K562 (cell line): Measurements from ENCODE around the gene HOXB6. TPM values are rescaled to one million over a fixed set of nuclear protein-coding genes. Genes with fewer than 3 reads are reported as not detected.
A peak's percentile ranks its signal among the peaks of the same experiment; 100 is the strongest.

Experiments used
- ARHGAP35 ChIP-seq: fragments of 450-650 bp; IDR thresholded peaks from 2 replicates; pipeline ENCODE4 v1.6.1; 2018; ENCODE audit not compliant: partially characterized antibody
- CBFA2T3 ChIP-seq: fragments of 450-650 bp; IDR thresholded peaks from 2 replicates; pipeline ENCODE4 v1.6.1; 2017
- E2F1 ChIP-seq: sonication (generic); formaldehyde crosslinking; IDR thresholded peaks from 2 replicates; pipeline ENCODE4 v1.8.1; 2023; ENCODE audit warnings: mild to moderate bottlenecking, missing genetic modification reagents, moderate library complexity
- EGR1 ChIP-seq: fragments of 450-650 bp; conservative IDR thresholded peaks from 2 replicates; pipeline ENCODE4 v1.6.1; 2017; ENCODE audit warnings: mild to moderate bottlenecking
- ETV1 ChIP-seq: fragments of 450-650 bp; conservative IDR thresholded peaks from 2 replicates; pipeline ENCODE4 v1.6.1; 2016; ENCODE audit warnings: missing genetic modification characterization, control low read depth, low read depth, missing compliant biosample characterization
- FOS ChIP-seq: IDR thresholded peaks from 3 replicates; pipeline ENCODE4 v1.6.1; 2011; ENCODE audit not compliant: insufficient read length; ENCODE audit errors: extremely low read depth
- FOXK2 ChIP-seq, 2 experiments: fragments of 450-650 bp; IDR thresholded peaks in 1 of 2; conservative IDR thresholded peaks in 1 of 2; 2 replicates each; pipeline ENCODE4 v1.6.1; 2016; ENCODE audit warnings: low read depth in 2 of 2, mild to moderate bottlenecking in 1 of 2
- HDAC1 ChIP-seq, 2 experiments: fragments of 450-650 bp; IDR thresholded peaks; 2 replicates each; pipeline ENCODE4 v1.6.1; 2016 to 2017; ENCODE audit warnings: inconsistent platforms in 1 of 2, mild to moderate bottlenecking in 1 of 2, moderate library complexity in 1 of 2
- HMGN3 ChIP-seq: IDR thresholded peaks from 2 replicates; pipeline ENCODE4 v1.6.1; 2011; ENCODE audit warnings: borderline replicate concordance, low read depth, mild to moderate bottlenecking, mixed read lengths, low read length; ENCODE audit not compliant: insufficient read length; ENCODE audit errors: extremely low read depth
- NBN ChIP-seq: fragments of 450-650 bp; IDR thresholded peaks from 2 replicates; pipeline ENCODE4 v1.6.1; 2016; ENCODE audit warnings: low read depth, mild to moderate bottlenecking
- NCOA1 ChIP-seq: fragments of 450-650 bp; IDR thresholded peaks from 2 replicates; pipeline ENCODE4 v1.6.1; 2016; ENCODE audit warnings: low read depth
- PBX2 ChIP-seq, 2 experiments: IDR thresholded peaks in 1 of 2; conservative IDR thresholded peaks in 1 of 2; 2 replicates each; pipeline ENCODE4 v1.6.1; 2016; ENCODE audit warnings: low read depth in 2 of 2, mild to moderate bottlenecking in 1 of 2, missing compliant biosample characterization in 1 of 2, missing genetic modification characterization in 1 of 2, moderate library complexity in 1 of 2
- PHB2 ChIP-seq: fragments of 450-650 bp; IDR thresholded peaks from 2 replicates; pipeline ENCODE4 v1.6.1; 2017; ENCODE audit warnings: low read depth
- PHF21A ChIP-seq: fragments of 450-650 bp; IDR thresholded peaks from 2 replicates; pipeline ENCODE4 v1.6.1; 2017; ENCODE audit warnings: low read depth, borderline replicate concordance
- RAD51 ChIP-seq: fragments of 450-650 bp; IDR thresholded peaks from 2 replicates; pipeline ENCODE4 v1.7.1; 2016; ENCODE audit warnings: low read depth, mild to moderate bottlenecking, borderline replicate concordance
- RFX7 ChIP-seq: fragments of 250-450 bp; sonication (Bioruptor Pico); IDR thresholded peaks from 2 replicates; pipeline ENCODE4 v1.5.1; 2021; ENCODE audit warnings: mild to moderate bottlenecking
- SETDB1 ChIP-seq: IDR thresholded peaks from one replicate; pipeline ENCODE4 v1.6.1; 2012; ENCODE audit warnings: low read length, control low read depth, inconsistent platforms
- TRIM24 ChIP-seq, 2 experiments: fragments of 450-650 bp; IDR thresholded peaks; 2 replicates each; pipeline ENCODE4 v1.6.1; 2016
- USF1 ChIP-seq: sonication (generic); formaldehyde crosslinking; IDR thresholded peaks from 2 replicates; pipeline ENCODE4 v1.9.0; 2022; ENCODE audit warnings: mild to moderate bottlenecking, missing genetic modification reagents
- ZFX ChIP-seq: sonication (generic); formaldehyde crosslinking; IDR thresholded peaks from 2 replicates; pipeline ENCODE4 v1.8.0; 2022; ENCODE audit warnings: mild to moderate bottlenecking, missing genetic modification reagents, moderate library complexity
- ZNF23 ChIP-seq: fragments of 250-450 bp; sonication (Bioruptor Pico); IDR thresholded peaks from 2 replicates; pipeline ENCODE4 v1.4.0; 2020; ENCODE audit warnings: mild to moderate bottlenecking
- ZNF766 ChIP-seq: fragments of 200-800 bp; sonication (Bioruptor generic); conservative IDR thresholded peaks from 2 replicates; pipeline ENCODE4 v1.6.1; 2016; ENCODE audit warnings: missing genetic modification characterization, missing compliant biosample characterization
- polyA plus RNA-seq, 8 experiments: library from polyadenylated mRNA; depleted of rRNA in 4 of 8; stranded (reverse) in 5 of 8; unstranded in 3 of 8; fragments of >200 nt; fragmentation: Nextera tagmentation in 2 of 8; fragmentation: Illumina TruSeq in 1 of 8; extraction: Ambion mirVana in 2 of 8; extraction: Trizol in 1 of 8; gene quantifications; 2 replicates each; pipeline versions ENCODE4 v1.2.1 to v1.2.3, GENCODE V29; 2011 to 2014; ENCODE audit warnings: inconsistent platforms in 1 of 8, missing spikeins in 1 of 8
- total RNA-seq, 7 experiments: library from RNA; depleted of rRNA in 6 of 7; stranded (reverse); fragments of >200 nt in 6 of 7; fragmentation: Illumina TruSeq in 2 of 7; extraction: Trizol in 2 of 7; gene quantifications; 2 replicates each; pipeline versions ENCODE4 v1.2.1 to v1.2.3, GENCODE V29; 2011 to 2021; ENCODE audit warnings: low replicate concordance in 1 of 7
- TF ChIP-seq, protein P1 (sequence below): fragments of 450-650 bp; formaldehyde crosslinking; IDR thresholded peaks from 2 replicates; pipeline ENCODE4 v1.4.0; 2020; ENCODE audit warnings: mild to moderate bottlenecking, moderate library complexity

Gene HOXB6
- total and polyA plus RNA-seq, 9 of the 15 experiments (the other 6 are each of a cell fraction or from before 2014, with no cell fraction given) = 1.2 to 14.8 (median 4.9) TPM

DNA sequence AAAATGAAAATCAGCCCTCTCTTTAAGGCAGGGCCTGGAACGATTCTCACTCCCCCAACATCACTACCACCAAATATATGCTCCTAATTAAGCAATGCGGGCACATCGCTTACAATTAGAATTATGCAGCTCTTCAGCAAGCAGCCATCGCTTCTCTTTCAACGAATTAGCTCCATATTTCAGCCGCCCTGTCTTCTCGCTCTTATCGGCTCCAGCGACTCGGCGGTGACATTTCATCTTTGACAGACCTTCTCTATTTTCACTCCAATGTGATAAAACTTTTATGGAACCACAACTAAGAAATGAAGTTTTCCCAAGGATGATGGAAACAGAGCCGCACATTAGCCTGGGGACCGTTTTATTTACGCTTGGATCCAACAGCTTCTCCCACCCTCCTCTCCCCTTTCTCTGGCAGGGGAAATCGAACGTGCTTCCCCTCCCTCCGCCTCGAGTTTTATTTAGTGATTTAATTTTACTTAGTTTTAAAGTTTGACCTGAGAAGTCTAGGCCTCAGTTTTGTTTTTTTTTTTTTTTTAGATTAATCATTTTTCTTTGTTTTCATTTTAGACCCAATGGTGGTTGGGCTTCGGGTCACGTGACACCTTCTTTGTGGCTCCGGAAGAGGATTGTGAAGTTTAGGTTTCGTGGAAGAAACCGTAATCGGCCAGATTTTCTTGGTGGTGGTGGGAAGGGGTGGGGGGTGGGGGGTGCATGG is 56.8 kb downstream of the HOXB6 start (continued):
- TF ChIP-seq E2F1 (CRISPR knock-in tag) = no peak
- 0 out of 2 replicates have a peak, but pooled peaks have one; percentile 8 for TF ChIP-seq NCOA1
- TF ChIP-seq ETV1 (tag) = 0 out of 2 replicates have a peak, but pooled peaks have one; percentile 42
- TF ChIP-seq SETDB1 = no peak
- peak; percentile 99 for TF ChIP-seq RAD51
- 0 out of 2 replicates have a peak, but pooled peaks have one; percentile 11 for TF ChIP-seq PHB2
- no peak for TF ChIP-seq ARHGAP35
- TF ChIP-seq NBN = 0 out of 2 replicates have a peak, but pooled peaks have one; percentile 29
- peak in 1 of 2 experiments; percentile 67; a peak in 2 of 4 replicates for TF ChIP-seq HDAC1 (IDR thresholded peaks at IDR 0.05)
- peak; percentile 57 for TF ChIP-seq EGR1
- no peak for TF ChIP-seq RFX7 (CRISPR knock-in tag)
- TF ChIP-seq ZFX (CRISPR knock-in tag) = peak; percentile 63
- peak; percentile 89; the same call in 1 of the 2 replicates for TF ChIP-seq PHF21A
- peak; percentile 35; the same call in 1 of the 2 replicates for TF ChIP-seq ZNF766 (CRISPR knock-in tag)
- TF ChIP-seq FOS = no peak
- peak; percentile 79 for TF ChIP-seq USF1 (CRISPR knock-in tag)
- no peak for TF ChIP-seq HMGN3
- no peak for TF ChIP-seq PBX2 (CRISPR knock-in tag; IDR thresholded peaks at IDR 0.05; ENCODE audit: low read depth)
- peak; percentile 95 for TF ChIP-seq PBX2 (tag; conservative IDR thresholded peaks at IDR 0.05; ENCODE audit: low read depth)
- no peak for TF ChIP-seq ZNF23 (CRISPR knock-in tag)
- TF ChIP-seq, protein P1, sequence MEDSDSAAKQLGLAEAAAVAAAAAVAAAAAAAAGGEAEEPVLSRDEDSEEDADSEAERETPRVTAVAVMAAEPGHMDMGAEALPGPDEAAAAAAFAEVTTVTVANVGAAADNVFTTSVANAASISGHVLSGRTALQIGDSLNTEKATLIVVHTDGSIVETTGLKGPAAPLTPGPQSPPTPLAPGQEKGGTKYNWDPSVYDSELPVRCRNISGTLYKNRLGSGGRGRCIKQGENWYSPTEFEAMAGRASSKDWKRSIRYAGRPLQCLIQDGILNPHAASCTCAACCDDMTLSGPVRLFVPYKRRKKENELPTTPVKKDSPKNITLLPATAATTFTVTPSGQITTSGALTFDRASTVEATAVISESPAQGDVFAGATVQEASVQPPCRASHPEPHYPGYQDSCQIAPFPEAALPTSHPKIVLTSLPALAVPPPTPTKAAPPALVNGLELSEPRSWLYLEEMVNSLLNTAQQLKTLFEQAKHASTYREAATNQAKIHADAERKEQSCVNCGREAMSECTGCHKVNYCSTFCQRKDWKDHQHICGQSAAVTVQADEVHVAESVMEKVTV (CRISPR knock-in tag) = no peak
- TF ChIP-seq FOXK2 (conservative IDR thresholded peaks at IDR 0.05 in 1 of 2, IDR thresholded peaks at IDR 0.05 in 1 of 2; ENCODE audit: low read depth in 2 of 2) = peak; percentile 93 to 96
- TF ChIP-seq CBFA2T3 = peak; percentile 56
- TF ChIP-seq TRIM24 (IDR thresholded peaks at IDR 0.05) = 0 out of 4 replicates have a peak, but pooled peaks of 1 of the 2 experiments have one; percentile 32
